ENCODE measurements around the gene CLOCK. TPM values are rescaled to one million over a fixed set of nuclear protein-coding genes. Genes with fewer than 3 reads are reported as not detected.

The CLOCK gene
- total and polyA plus RNA-seq, 9 of the 15 experiments (the other 6 are each of a cell fraction or from before 2014, with no cell fraction given), result 3.7 to 14.4 (median 9.4) TPM

- 0 out of 2 replicates have a peak, but pooled peaks have one; percentile 7 for TF ChIP-seq VEZF1 (CRISPR knock-in tag; IDR thresholded peaks at IDR 0.05)
- TF ChIP-seq DLX4 (CRISPR knock-in tag; IDR thresholded peaks at IDR 0.05), result no peak
- TF ChIP-seq MEF2D (tag; conservative IDR thresholded peaks at IDR 0.05; ENCODE audit: low read depth), result no peak
- TF ChIP-seq PHF20 (IDR thresholded peaks at IDR 0.05; ENCODE audit: partially characterized antibody), result no peak
- TF ChIP-seq RCOR1 (IDR thresholded peaks at IDR 0.05; ENCODE audit: borderline replicate concordance in 1 of 2, low read depth in 2 of 2, low read length in 2 of 2), result no peak
- no peak for TF ChIP-seq SAP30 (IDR thresholded peaks at IDR 0.05; ENCODE audit: borderline replicate concordance, insufficient read depth, low read depth, low read length, poor library complexity, severe bottlenecking)
- no peak for TF ChIP-seq LARP7 (IDR thresholded peaks at IDR 0.05)
- no peak for TF ChIP-seq TCFL5 (CRISPR knock-in tag; conservative IDR thresholded peaks at IDR 0.05)
- TF ChIP-seq GABPB1 (CRISPR knock-in tag; IDR thresholded peaks at IDR 0.05), result 0 out of 2 replicates have a peak, but pooled peaks have one; percentile 27
- TF ChIP-seq GATAD2A (IDR thresholded peaks at IDR 0.05), result no peak
- TF ChIP-seq ZNF253 (CRISPR knock-in tag; conservative IDR thresholded peaks at IDR 0.05), result no peak
- peak; percentile 9; the same call in 1 of the 2 replicates for TF ChIP-seq SOX6 (IDR thresholded peaks at IDR 0.05)
- peak; percentile 62 for TF ChIP-seq DPF2 (IDR thresholded peaks at IDR 0.05)
- TF ChIP-seq KLF16 (IDR thresholded peaks at IDR 0.05), result no peak
- TF ChIP-seq CBX2 (IDR thresholded peaks at IDR 0.05; ENCODE audit: insufficient read depth, low read length, poor library complexity, severe bottlenecking), result no peak
- no peak for TF ChIP-seq HNRNPH1 (optimal IDR thresholded peaks at IDR 0.05; ENCODE audit: low read depth, low read length)
- TF ChIP-seq FOXM1 (IDR thresholded peaks at IDR 0.05; ENCODE audit: low read depth), result no peak
- TF ChIP-seq FOXM1 (CRISPR knock-in tag; IDR thresholded peaks at IDR 0.05; ENCODE audit: low read depth), result no peak
- TF ChIP-seq POLR2AphosphoS2 (IDR thresholded peaks at IDR 0.05; ENCODE audit: low read length), result no peak
- TF ChIP-seq SMARCC2 (IDR thresholded peaks at IDR 0.05; ENCODE audit: low read depth), result peak; percentile 44; the same call in 1 of the 2 replicates
- TF ChIP-seq SMARCA4 (IDR thresholded peaks at IDR 0.05), result peak; percentile 64; the same call in 1 of the 2 replicates
- no peak for TF ChIP-seq SRF (CRISPR knock-in tag; IDR thresholded peaks at IDR 0.05)
- no peak for TF ChIP-seq PPARD (CRISPR knock-in tag; IDR thresholded peaks at IDR 0.05)
- no peak for TF ChIP-seq SETDB1 (IDR thresholded peaks at IDR 0.05; ENCODE audit: low read length)
- TF ChIP-seq EP400 (IDR thresholded peaks at IDR 0.05), result no peak
- no peak for TF ChIP-seq ZNF561 (CRISPR knock-in tag; conservative IDR thresholded peaks at IDR 0.05)
- no peak for TF ChIP-seq HINFP (tag; conservative IDR thresholded peaks at IDR 0.05; ENCODE audit: low read depth)
Observed at GRCh38 chr4:55385201-55385649, 161.5 kb downstream of the CLOCK start (continued).

Measured in K562 (cell line).